ENCODE data around the gene PIGH.

GRCh38 chr14:67583711-67584644, 16.1 kb downstream of the PIGH start:
- TF ChIP-seq POLR2A (IDR thresholded peaks at IDR 0.05; ENCODE audit: low read depth, low read length) (no peak), POLR2AphosphoS5 (IDR thresholded peaks at IDR 0.05; ENCODE audit: low read depth, low read length) (no peak)

All from GM12892 (cell line).